Measurements from ENCODE around the gene TLL2.

Gene TLL2

GRCh38 chr10:96418582-96418981 is 95.1 kb downstream of the TLL2 start:
- ChIA-PET POLR2A (no interaction called here), CTCF (interaction anchor here (0.8 kb wide), 1 partner anchor 96 kb away, joined by 3 read pairs; no protein-coding TSS in a partner anchor)
- DNase-seq (ENCODE audit: extremely low spot score), result no peak
- TF ChIP-seq ARNT (IDR thresholded peaks at IDR 0.05), result no peak
- no peak for TF ChIP-seq PKNOX1 (IDR thresholded peaks at IDR 0.05)
- TF ChIP-seq ZNF384 (IDR thresholded peaks at IDR 0.05), result no peak
- no peak for TF ChIP-seq FOXK2 (IDR thresholded peaks at IDR 0.05)
- no peak for TF ChIP-seq ELF4 (IDR thresholded peaks at IDR 0.05)
- no peak for TF ChIP-seq LEF1 (IDR thresholded peaks at IDR 0.05; ENCODE audit: borderline replicate concordance)
- no peak for TF ChIP-seq TARDBP (IDR thresholded peaks at IDR 0.05)
- no peak for TF ChIP-seq BHLHE40 (IDR thresholded peaks at IDR 0.05; ENCODE audit: borderline replicate concordance)
- no peak for TF ChIP-seq L3MBTL2 (conservative IDR thresholded peaks at IDR 0.05)

GRCh38 chr10:96417441-96417840 is 96.3 kb downstream of the TLL2 start:
- ChIA-PET POLR2A (interaction anchor here (0.9 to 1.0 kb wide), 2 partner anchors 9 to 10 kb away, joined by 3 to 4 read pairs; no protein-coding TSS in a partner anchor), CTCF (no interaction called here)
- no peak for DNase-seq (ENCODE audit: extremely low spot score)
- TF ChIP-seq PKNOX1 (IDR thresholded peaks at IDR 0.05) (no peak), LEF1 (IDR thresholded peaks at IDR 0.05; ENCODE audit: borderline replicate concordance) (no peak), NFRKB (IDR thresholded peaks at IDR 0.05) (no peak), FOXA1 (IDR thresholded peaks at IDR 0.05) (no peak), SP1 (IDR thresholded peaks at IDR 0.05) (no peak), SUZ12 (IDR thresholded peaks at IDR 0.05) (no peak), FOXM1 (IDR thresholded peaks at IDR 0.05; ENCODE audit: borderline replicate concordance) (no peak), TARDBP (IDR thresholded peaks at IDR 0.05) (no peak), BHLHE40 (IDR thresholded peaks at IDR 0.05; ENCODE audit: borderline replicate concordance) (no peak), L3MBTL2 (conservative IDR thresholded peaks at IDR 0.05) (no peak), CTBP1 (IDR thresholded peaks at IDR 0.05; ENCODE audit: borderline replicate concordance) (no peak), FOXK2 (IDR thresholded peaks at IDR 0.05) (no peak), ARNT (IDR thresholded peaks at IDR 0.05) (no peak), ELF4 (IDR thresholded peaks at IDR 0.05) (no peak), HDGF (IDR thresholded peaks at IDR 0.05; ENCODE audit: borderline replicate concordance) (no peak), ZNF384 (IDR thresholded peaks at IDR 0.05) (no peak)

- POLR2A ChIA-PET, result interaction anchor here (1.0 kb wide), 1 partner anchor 9 kb away, joined by 4 read pairs; no protein-coding TSS in a partner anchor
- CTCF ChIA-PET, result interaction anchor here (1.3 kb wide), 1 partner anchor 95 kb away, joined by 5 read pairs; no protein-coding TSS in a partner anchor
- no peak for TF ChIP-seq FOXA1 (IDR thresholded peaks at IDR 0.05)
- TF ChIP-seq HDGF (IDR thresholded peaks at IDR 0.05; ENCODE audit: borderline replicate concordance), result no peak
- TF ChIP-seq LEF1 (IDR thresholded peaks at IDR 0.05; ENCODE audit: borderline replicate concordance), result no peak
- TF ChIP-seq ZNF384 (IDR thresholded peaks at IDR 0.05), result no peak
- no peak for TF ChIP-seq SUZ12 (IDR thresholded peaks at IDR 0.05)
- no peak for TF ChIP-seq CTBP1 (IDR thresholded peaks at IDR 0.05; ENCODE audit: borderline replicate concordance)
- no peak for TF ChIP-seq TARDBP (IDR thresholded peaks at IDR 0.05)
- no peak for TF ChIP-seq FOXM1 (IDR thresholded peaks at IDR 0.05; ENCODE audit: borderline replicate concordance)
- no peak for TF ChIP-seq PKNOX1 (IDR thresholded peaks at IDR 0.05)
- TF ChIP-seq ARNT (IDR thresholded peaks at IDR 0.05), result no peak
- no peak for TF ChIP-seq NFRKB (IDR thresholded peaks at IDR 0.05)
- no peak for TF ChIP-seq ELF4 (IDR thresholded peaks at IDR 0.05)
- TF ChIP-seq L3MBTL2 (conservative IDR thresholded peaks at IDR 0.05), result no peak
- TF ChIP-seq FOXK2 (IDR thresholded peaks at IDR 0.05), result no peak
- no peak for TF ChIP-seq SP1 (IDR thresholded peaks at IDR 0.05)
- TF ChIP-seq BHLHE40 (IDR thresholded peaks at IDR 0.05; ENCODE audit: borderline replicate concordance), result no peak
- no peak for DNase-seq (ENCODE audit: extremely low spot score)
These were observed 97.1 kb downstream of the TLL2 start for GRCh38 chr10:96416643-96417042.

- TF ChIP-seq FOXM1 (IDR thresholded peaks at IDR 0.05; ENCODE audit: borderline replicate concordance), result no peak
- TF ChIP-seq NFRKB (IDR thresholded peaks at IDR 0.05), result no peak
- TF ChIP-seq CTBP1 (IDR thresholded peaks at IDR 0.05; ENCODE audit: borderline replicate concordance), result no peak
- no peak for TF ChIP-seq ARNT (IDR thresholded peaks at IDR 0.05)
- TF ChIP-seq FOXA1 (IDR thresholded peaks at IDR 0.05), result no peak
- POLR2A ChIA-PET, result no interaction called here
- no peak for DNase-seq (ENCODE audit: extremely low spot score)
- CTCF ChIA-PET, result interaction anchor here (0.9 to 1.3 kb wide), 2 partner anchors 54 to 96 kb away, joined by 3 to 5 read pairs; no protein-coding TSS in a partner anchor
These were observed 97.7 kb downstream of the TLL2 start for GRCh38 chr10:96415891-96416554.

GRCh38 chr10:96415150-96415890 is 98.4 kb downstream of the TLL2 start:
- TF ChIP-seq SUZ12 (IDR thresholded peaks at IDR 0.05) (no peak), FOXK2 (IDR thresholded peaks at IDR 0.05) (no peak), ARNT (IDR thresholded peaks at IDR 0.05) (no peak), L3MBTL2 (conservative IDR thresholded peaks at IDR 0.05) (no peak), ELF4 (IDR thresholded peaks at IDR 0.05) (no peak), HDGF (IDR thresholded peaks at IDR 0.05; ENCODE audit: borderline replicate concordance) (no peak), TARDBP (IDR thresholded peaks at IDR 0.05) (no peak), CTBP1 (IDR thresholded peaks at IDR 0.05; ENCODE audit: borderline replicate concordance) (no peak), FOXM1 (IDR thresholded peaks at IDR 0.05; ENCODE audit: borderline replicate concordance) (no peak), NFRKB (IDR thresholded peaks at IDR 0.05) (no peak), SP1 (IDR thresholded peaks at IDR 0.05) (no peak)
- ChIA-PET CTCF (interaction anchor here (0.9 to 1.3 kb wide), 2 partner anchors 55 to 96 kb away, joined by 3 to 5 read pairs; no protein-coding TSS in a partner anchor), POLR2A (no interaction called here)
- no peak for DNase-seq (ENCODE audit: extremely low spot score)

Data from HEK293T (cell line).